GM23338 (cell line): ENCODE measurements around the gene SLC25A41. TPM values are rescaled to one million over a fixed set of nuclear protein-coding genes. Genes with fewer than 3 reads are reported as not detected.

Experiments
- ATAC-seq: fragments of 200-7000 bp; cut with Tn5 transposase; 3 replicates; pipeline ENCODE4 v1.9.1; 2020
- DNase-seq: peaks from one replicate; pipeline ENCODE4 v3.0.0-alpha.2; 2015; ENCODE audit warnings: low spot score
- H2AFZ ChIP-seq: fragments of 200-600 bp; sonication (generic); 2 replicates; pipeline ENCODE4 v1.8.0; 2016; ENCODE audit warnings: antibody characterized with exemption, mild to moderate bottlenecking, moderate library complexity
- H3F3A ChIP-seq: fragments of 200-600 bp; sonication (generic); replicated peaks from 2 replicates; pipeline ENCODE4 v1.8.0; 2017; ENCODE audit warnings: antibody characterized with exemption, mixed run types, low read depth
- H3K27ac ChIP-seq: fragments of 200-600 bp; sonication (generic); 2 replicates; pipeline ENCODE4 v1.6.1; 2016; ENCODE audit warnings: low read depth
- H3K27me3 ChIP-seq: fragments of 200-600 bp; sonication (generic); 2 replicates; pipeline ENCODE4 v1.8.0; 2016; ENCODE audit warnings: mild to moderate bottlenecking, mixed run types, moderate library complexity; ENCODE audit not compliant: insufficient read depth
- H3K36me3 ChIP-seq: fragments of 200-600 bp; sonication (generic); 2 replicates; pipeline ENCODE4 v1.8.0; 2016; ENCODE audit warnings: mild to moderate bottlenecking; ENCODE audit not compliant: insufficient read depth
- H3K4me1 ChIP-seq: fragments of 200-600 bp; sonication (generic); 2 replicates; pipeline ENCODE4 v1.8.0; 2016; ENCODE audit warnings: mild to moderate bottlenecking, moderate library complexity; ENCODE audit not compliant: insufficient read depth
- H3K4me2 ChIP-seq: fragments of 200-600 bp; sonication (generic); 2 replicates; pipeline ENCODE4 v1.7.1; 2017; ENCODE audit warnings: mixed run types
- H3K4me3 ChIP-seq: fragments of 200-600 bp; sonication (generic); 2 replicates; pipeline ENCODE4 v1.6.1; 2016; ENCODE audit warnings: mixed run types
- H3K79me2 ChIP-seq: fragments of 200-600 bp; sonication (generic); replicated peaks from 2 replicates; pipeline ENCODE4 v1.8.0; 2017; ENCODE audit warnings: mild to moderate bottlenecking; ENCODE audit not compliant: insufficient read depth
- H3K9me2 ChIP-seq: fragments of 200-600 bp; sonication (generic); 2 replicates; pipeline ENCODE4 v1.8.0; 2017; ENCODE audit not compliant: insufficient read depth
- H4K20me1 ChIP-seq: fragments of 200-600 bp; sonication (generic); replicated peaks from 2 replicates; pipeline ENCODE4 v1.8.0; 2017; ENCODE audit warnings: mild to moderate bottlenecking; ENCODE audit not compliant: insufficient read depth
- H3K27ac Mint-ChIP-seq: 2 replicates; pipeline ENCODE4 v1.8.0; 2020; ENCODE audit warnings: inconsistent platforms, mild to moderate bottlenecking, moderate library complexity, mixed read lengths
- H3K27me3 Mint-ChIP-seq: 3 replicates; pipeline ENCODE4 v1.8.0; 2022; ENCODE audit warnings: low read depth, mild to moderate bottlenecking, moderate library complexity, mixed read lengths, inconsistent platforms; ENCODE audit not compliant: insufficient read depth, poor library complexity
- H3K36me3 Mint-ChIP-seq: 3 replicates; pipeline ENCODE4 v1.8.0; 2021; ENCODE audit warnings: low read depth, mild to moderate bottlenecking, inconsistent platforms, moderate library complexity, mixed read lengths
- H3K4me1 Mint-ChIP-seq: 3 replicates; pipeline ENCODE4 v1.8.0; 2020; ENCODE audit warnings: mild to moderate bottlenecking, inconsistent platforms, mixed read lengths
- H3K4me3 Mint-ChIP-seq: 3 replicates; pipeline ENCODE4 v1.8.0; 2021; ENCODE audit warnings: moderate library complexity, mild to moderate bottlenecking, inconsistent platforms, mixed read lengths
- H3K9me3 Mint-ChIP-seq: 3 replicates; pipeline ENCODE4 v1.8.0; 2020; ENCODE audit warnings: moderate library complexity, mild to moderate bottlenecking, inconsistent platforms, mixed read lengths
- CREB1 ChIP-seq: fragments of 250-450 bp; sonication (Bioruptor Pico); IDR thresholded peaks from 2 replicates; pipeline ENCODE4 v1.5.0; 2020; ENCODE audit warnings: low read depth, mild to moderate bottlenecking, moderate library complexity
- CTCF ChIP-seq, 2 experiments: fragments of 200-600 bp in 1 of 2; sonication (generic) in 1 of 2; conservative IDR thresholded peaks; 2 replicates each; pipeline versions ENCODE4 v1.5.1 to v1.6.1; 2016 to 2017; ENCODE audit warnings: antibody characterized with exemption in 2 of 2, low read depth in 2 of 2, mild to moderate bottlenecking in 2 of 2, moderate library complexity in 1 of 2
- ETS1 ChIP-seq: IDR thresholded peaks from 2 replicates; pipeline ENCODE4 v1.6.1; 2016; ENCODE audit warnings: antibody characterized with exemption
- EZH2 ChIP-seq: fragments of 200-600 bp; sonication (generic); IDR thresholded peaks from one replicate; pipeline ENCODE4 v1.8.0; 2017; ENCODE audit warnings: antibody characterized with exemption, mild to moderate bottlenecking, low read depth; ENCODE audit not compliant: unreplicated experiment
- NANOG ChIP-seq: IDR thresholded peaks from 2 replicates; pipeline ENCODE4 v1.6.1; 2016; ENCODE audit warnings: antibody characterized with exemption, borderline replicate concordance
- ZNF331 ChIP-seq: fragments of 250-450 bp; sonication (Bioruptor Pico); IDR thresholded peaks from 2 replicates; pipeline ENCODE4 v1.5.0; 2020; ENCODE audit warnings: low read depth, mild to moderate bottlenecking, moderate library complexity
- ZNF462 ChIP-seq: fragments of 250-450 bp; sonication (Bioruptor Pico); IDR thresholded peaks from 2 replicates; pipeline ENCODE4 v1.5.0; 2020; ENCODE audit warnings: mild to moderate bottlenecking, moderate library complexity
- polyA plus RNA-seq: library from polyadenylated mRNA; unstranded; fragments of >200 nt; fragmentation: Nextera tagmentation; extraction: Ambion mirVana; gene quantifications from 2 replicates; pipeline ENCODE4 v1.2.1, GENCODE V29; 2016
- total RNA-seq: library from RNA; depleted of rRNA; stranded (reverse); fragments of >200 nt; shearing (Covaris generic); gene quantifications from 2 replicates; pipeline ENCODE4 v1.2.3, GENCODE V29; 2014

The SLC25A41 gene
- total and polyA plus RNA-seq, 2 experiments from 2014 or later: 0.24 to 0.35 TPM

GRCh38 chr19:6471076-6471475, 37.5 kb upstream of the SLC25A41 start (continued):
- TF ChIP-seq CTCF (conservative IDR thresholded peaks at IDR 0.05; ENCODE audit: low read depth in 2 of 2): no peak
- no peak for TF ChIP-seq ZNF331
- TF ChIP-seq NANOG: no peak

GRCh38 chr19:6470173-6470572, 36.6 kb upstream of the SLC25A41 start:
- peak; percentile 62 for ATAC-seq
- Histone ChIP-seq H3K79me2 (no peaks in the 10 kb centered on the region), H3K36me3 (no peaks in the 10 kb centered on the region), H3K9me2 (no peaks in the 10 kb centered on the region), H2AFZ (no peak overlapping the region), H4K20me1 (no peaks in the 10 kb centered on the region), H3K4me3 (no peak overlapping the region), H3K4me2 (no peak overlapping the region), H3K27ac (no peak overlapping the region), H3K27me3 (peaks cover 12% of the 10 kb centered on the region), H3K4me1 (0 out of 2 replicates have a peak, but pooled peaks cover under 1% of the 10 kb centered on the region), H3F3A (no peaks in the 10 kb centered on the region)
- peaks cover 12% of the 10 kb centered on the region; the same call in 2 of the 3 replicates for H3K4me1 Mint-ChIP-seq
- peaks cover 14% of the 10 kb centered on the region for H3K27me3 Mint-ChIP-seq
- H3K4me3 Mint-ChIP-seq: no peak overlapping the region
- H3K9me3 Mint-ChIP-seq: no peaks in the 10 kb centered on the region
- TF ChIP-seq CTCF (conservative IDR thresholded peaks at IDR 0.05; ENCODE audit: low read depth in 2 of 2): peak in 1 of 2 experiments; percentile 36; a peak in 2 of 4 replicates
- no peak for TF ChIP-seq NANOG
- H3K36me3 Mint-ChIP-seq: peaks cover 14% of the 10 kb centered on the region
- H3K27ac Mint-ChIP-seq: no peak overlapping the region
- peak; percentile 37 for DNase-seq

- Mint-ChIP-seq H3K27ac (no peak overlapping the region), H3K36me3 (peaks cover 19% of the 10 kb centered on the region), H3K27me3 (peaks cover 19% of the 10 kb centered on the region), H3K9me3 (no peaks in the 10 kb centered on the region), H3K4me3 (no peak overlapping the region), H3K4me1 (peaks cover 18% of the 10 kb centered on the region; the same call in 2 of the 3 replicates)
- Histone ChIP-seq H3K9me2 (no peaks in the 10 kb centered on the region), H3K27me3 (peaks cover 2% of the 10 kb centered on the region; the same call in 1 of the 2 replicates), H3K4me3 (no peak overlapping the region), H3K27ac (no peak overlapping the region), H3K4me2 (no peak overlapping the region), H3F3A (no peaks in the 10 kb centered on the region), H3K36me3 (no peaks in the 10 kb centered on the region), H4K20me1 (no peaks in the 10 kb centered on the region), H3K4me1 (0 out of 2 replicates have a peak, but pooled peaks cover 6% of the 10 kb centered on the region), H2AFZ (no peak overlapping the region), H3K79me2 (peaks cover 6% of the 10 kb centered on the region; the same call in 1 of the 2 replicates)
- ATAC-seq: no peak
- no peak for DNase-seq
- TF ChIP-seq ZNF462 (CRISPR knock-in tag): no peak
- no peak for TF ChIP-seq ETS1
- TF ChIP-seq CREB1: no peak
- TF ChIP-seq NANOG: no peak
- no peak for TF ChIP-seq EZH2
Observed at GRCh38 chr19:6467384-6467783, 33.8 kb upstream of the SLC25A41 start.
